Gastroesophageal sphincter (tissue), 4 donors: ENCODE data around the gene GRID1. TPM values are rescaled to one million over a fixed set of nuclear protein-coding genes. Genes with fewer than 3 reads are reported as not detected.

Experiments used
- ATAC-seq: fragments of 150-250 bp; one replicate; pipeline ENCODE4 v1.9.1; 2016; ENCODE audit warnings: mild to moderate bottlenecking, moderate library complexity
- H3K27ac ChIP-seq, 4 donors: fragments of 200-600 bp; sonication (generic) in 3 of 4; 1 replicate in 3 of 4; 2 replicates in 1 of 4; pipeline ENCODE4 v1.5.1; 2016 to 2019
- H3K27me3 ChIP-seq: fragments of 200-600 bp; sonication (generic); one replicate; pipeline ENCODE4 v1.5.1; 2019
- H3K36me3 ChIP-seq, 2 donors: fragments of 200-600 bp; sonication (generic); one replicate each; pipeline ENCODE4 v1.5.1; 2019; ENCODE audit warnings: control low read depth in 1 of 2
- H3K4me1 ChIP-seq, 3 donors: fragments of 200-600 bp; sonication (generic); 1 replicate in 2 of 3; 2 replicates in 1 of 3; pipeline ENCODE4 v1.5.1; 2016 to 2019; ENCODE audit warnings: control low read depth in 2 of 3
- H3K4me3 ChIP-seq, 2 donors: fragments of 200-600 bp; sonication (generic); one replicate each; pipeline ENCODE4 v1.5.1; 2019; ENCODE audit warnings: mild to moderate bottlenecking in 1 of 2, moderate library complexity in 1 of 2
- H3K9me3 ChIP-seq, 3 donors: fragments of 200-600 bp; sonication (generic); one replicate each; pipeline ENCODE4 v1.5.1; 2017 to 2019; ENCODE audit warnings: control low read depth in 2 of 3
- EP300 ChIP-seq: sonication (generic); formaldehyde crosslinking; IDR thresholded peaks from one replicate; pipeline ENCODE4 v1.6.1; 2017; ENCODE audit warnings: antibody characterized with exemption, mild to moderate bottlenecking
- POLR2A ChIP-seq, 2 donors: fragments of 450-650 bp; IDR thresholded peaks; one replicate each; pipeline ENCODE4 v1.6.1; 2017; ENCODE audit warnings: antibody characterized with exemption in 2 of 2, mild to moderate bottlenecking in 2 of 2, moderate library complexity in 1 of 2
- POLR2AphosphoS5 ChIP-seq: sonication (generic); formaldehyde crosslinking; IDR thresholded peaks from one replicate; pipeline ENCODE4 v1.6.1; 2017; ENCODE audit warnings: antibody characterized with exemption
- WGBS, 2 donors: methylation state at CpG; one replicate each; pipeline ENCODE4 v1.1.5; 2018; ENCODE audit warnings: low coverage in 1 of 2; 5-methylcytosine and 5-hydroxymethylcytosine counted together
- total RNA-seq, 4 donors: library from RNA; depleted of rRNA; stranded (reverse); fragments of >200 nt; gene quantifications; one replicate each; pipeline ENCODE4 v1.1.0, GENCODE V29; 2016
- TF ChIP-seq, protein P1 (sequence below), 4 experiments: fragments of 200-600 bp in 2 of 4; fragments of 450-650 bp in 2 of 4; sonication (generic) in 1 of 4; IDR thresholded peaks; one replicate each; pipeline ENCODE4 v1.5.1; 2017 to 2019; ENCODE audit warnings: antibody characterized with exemption in 4 of 4, mild to moderate bottlenecking in 2 of 4, moderate library complexity in 2 of 4

Gene GRID1
- total RNA-seq, 4 donors from 2014 or later, result 1.2 to 2.7 (median 1.7) TPM

DNA sequence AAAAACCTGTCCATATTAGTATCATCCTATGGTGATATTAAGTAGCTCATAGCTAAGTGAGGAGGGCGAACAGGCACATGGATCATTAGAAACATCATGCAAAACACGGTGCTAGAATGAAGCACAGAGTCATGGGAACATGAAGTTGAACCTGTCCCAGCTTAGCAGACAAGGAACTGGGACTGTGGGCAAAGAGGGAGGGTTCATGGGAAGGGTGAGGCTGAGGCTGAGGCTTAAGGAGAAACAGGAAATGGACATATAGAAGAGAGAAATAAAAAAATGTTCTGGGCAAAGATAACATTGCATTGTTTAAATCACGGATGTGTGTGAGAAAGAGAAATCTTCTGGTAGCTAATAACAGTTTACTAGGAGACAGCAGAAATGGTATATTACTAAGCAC is 708.1 kb downstream of the GRID1 start:
- no peak for ATAC-seq
- TF ChIP-seq, protein P1, sequence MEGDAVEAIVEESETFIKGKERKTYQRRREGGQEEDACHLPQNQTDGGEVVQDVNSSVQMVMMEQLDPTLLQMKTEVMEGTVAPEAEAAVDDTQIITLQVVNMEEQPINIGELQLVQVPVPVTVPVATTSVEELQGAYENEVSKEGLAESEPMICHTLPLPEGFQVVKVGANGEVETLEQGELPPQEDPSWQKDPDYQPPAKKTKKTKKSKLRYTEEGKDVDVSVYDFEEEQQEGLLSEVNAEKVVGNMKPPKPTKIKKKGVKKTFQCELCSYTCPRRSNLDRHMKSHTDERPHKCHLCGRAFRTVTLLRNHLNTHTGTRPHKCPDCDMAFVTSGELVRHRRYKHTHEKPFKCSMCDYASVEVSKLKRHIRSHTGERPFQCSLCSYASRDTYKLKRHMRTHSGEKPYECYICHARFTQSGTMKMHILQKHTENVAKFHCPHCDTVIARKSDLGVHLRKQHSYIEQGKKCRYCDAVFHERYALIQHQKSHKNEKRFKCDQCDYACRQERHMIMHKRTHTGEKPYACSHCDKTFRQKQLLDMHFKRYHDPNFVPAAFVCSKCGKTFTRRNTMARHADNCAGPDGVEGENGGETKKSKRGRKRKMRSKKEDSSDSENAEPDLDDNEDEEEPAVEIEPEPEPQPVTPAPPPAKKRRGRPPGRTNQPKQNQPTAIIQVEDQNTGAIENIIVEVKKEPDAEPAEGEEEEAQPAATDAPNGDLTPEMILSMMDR (IDR thresholded peaks at IDR 0.05), result no peak
- no peak for TF ChIP-seq POLR2A (IDR thresholded peaks at IDR 0.05)
- TF ChIP-seq POLR2AphosphoS5, result no peak
- TF ChIP-seq EP300, result no peak
- Histone ChIP-seq H3K4me1 (no peaks in the 10 kb centered on the region), H3K27me3 (no peaks in the 10 kb centered on the region), H3K27ac (no peak overlapping the region), H3K9me3 (no peaks in the 10 kb centered on the region), H3K4me3 (no peak overlapping the region), H3K36me3 (no peaks in the 10 kb centered on the region)
- WGBS, 2 donors, result 54 to 59% methylated on average over 3 of the region's 3 CpGs

DNA sequence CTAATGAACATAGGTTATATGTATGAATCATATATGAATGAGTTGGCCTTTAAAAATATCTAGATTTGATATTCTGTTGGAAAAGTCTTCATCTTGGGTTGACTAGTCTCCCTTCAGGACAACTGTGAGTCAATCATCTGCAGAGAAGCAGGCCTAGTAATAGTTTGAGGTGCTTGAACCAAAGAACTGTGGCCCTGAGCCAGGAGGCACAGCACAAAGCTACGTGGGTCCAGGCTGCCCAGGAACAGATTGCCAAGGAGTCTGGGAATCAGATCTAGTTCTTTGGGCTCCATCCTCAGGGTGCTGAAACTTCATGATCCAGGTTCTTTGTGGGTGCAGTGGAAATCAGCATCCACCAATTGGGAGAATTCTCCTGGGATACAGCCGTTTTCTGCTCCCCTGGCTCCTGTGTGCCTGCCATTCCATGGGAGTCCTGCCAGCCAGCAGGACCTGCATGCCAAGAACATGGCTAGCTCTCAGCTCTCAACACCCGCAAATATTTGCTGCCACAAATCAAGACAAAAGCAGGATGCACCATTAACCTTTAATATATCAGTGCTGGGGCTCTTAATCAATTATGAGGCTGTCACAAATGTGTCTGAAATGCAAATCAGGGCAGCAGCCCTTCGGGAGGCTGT is 709.0 kb downstream of the GRID1 start:
- Histone ChIP-seq H3K27ac (no peak overlapping the region), H3K4me1 (no peaks in the 10 kb centered on the region), H3K4me3 (no peak overlapping the region), H3K9me3 (no peaks in the 10 kb centered on the region), H3K27me3 (no peaks in the 10 kb centered on the region), H3K36me3 (no peaks in the 10 kb centered on the region)
- no peak for ATAC-seq
- 40 to 55% methylated on average over 2 to 4 of the region's 4 CpGs for WGBS, 2 donors
- TF ChIP-seq EP300 (no peak), POLR2AphosphoS5 (no peak)
- TF ChIP-seq, protein P1 (IDR thresholded peaks at IDR 0.05), result no peak

DNA sequence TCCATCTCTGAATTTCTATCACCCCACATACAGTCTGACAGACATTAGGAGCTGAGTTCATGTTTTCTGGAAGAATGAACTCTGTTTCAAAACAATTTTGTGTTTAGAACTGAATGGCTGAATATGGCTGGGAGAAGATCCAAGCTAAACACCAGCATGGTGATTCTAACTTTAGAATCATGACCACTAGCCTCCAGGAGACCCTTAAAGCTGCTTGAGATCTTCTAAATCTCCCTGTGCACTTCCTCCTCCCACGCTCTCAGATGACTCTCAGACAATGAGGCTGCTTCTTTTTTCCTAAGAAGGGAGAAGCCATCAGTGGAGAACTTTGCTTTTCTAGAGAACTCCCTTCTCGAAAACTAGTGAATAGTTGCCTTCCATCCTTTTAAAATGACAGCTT is 711.2 kb downstream of the GRID1 start:
- no peak overlapping the region for H3K27ac ChIP-seq
- ATAC-seq, result no peak

DNA sequence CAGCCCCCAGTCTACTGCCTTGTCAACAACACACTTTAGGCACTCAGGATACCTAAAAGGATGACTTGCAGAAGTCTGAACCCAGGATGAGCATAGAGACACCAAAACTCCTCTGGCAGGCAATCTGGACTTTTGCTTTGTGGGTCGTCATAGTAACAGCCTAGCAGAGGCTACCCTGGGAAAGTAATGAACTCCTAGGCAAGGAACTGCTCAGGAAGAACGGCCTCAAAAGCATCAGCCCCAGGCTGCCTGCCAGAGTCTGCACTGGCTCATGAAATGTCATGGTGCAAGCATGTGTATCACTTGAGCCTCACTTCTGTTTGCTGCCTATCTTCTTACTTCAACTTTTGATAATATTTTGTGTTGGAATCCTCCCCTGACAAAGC is 715.1 kb downstream of the GRID1 start:
- ATAC-seq, result no peak
- no peak overlapping the region for H3K27ac ChIP-seq
- WGBS, 2 donors, result 13% methylated on average over 1 of the region's 2 CpGs; no CpG with 5 or more reads in 1 of the 2 donors
- no peaks in the 10 kb centered on the region for H3K4me1 ChIP-seq
- H3K9me3 ChIP-seq, result no peaks in the 10 kb centered on the region
- no peaks in the 10 kb centered on the region for H3K27me3 ChIP-seq
- H3K36me3 ChIP-seq, result no peaks in the 10 kb centered on the region
- no peak overlapping the region for H3K4me3 ChIP-seq
- TF ChIP-seq, protein P1 (IDR thresholded peaks at IDR 0.05), result no peak
- TF ChIP-seq POLR2A (IDR thresholded peaks at IDR 0.05) (no peak), POLR2AphosphoS5 (no peak), EP300 (no peak)

More for the DNA sequence above, 711.2 kb downstream of the GRID1 start:
- Histone ChIP-seq H3K9me3 (no peaks in the 10 kb centered on the region), H3K4me3 (no peak overlapping the region), H3K36me3 (no peaks in the 10 kb centered on the region), H3K27me3 (no peaks in the 10 kb centered on the region), H3K4me1 (no peaks in the 10 kb centered on the region)
- 55 to 60% methylated on average over 2 of the region's 2 CpGs for WGBS, 2 donors
- TF ChIP-seq POLR2A (IDR thresholded peaks at IDR 0.05) (no peak), POLR2AphosphoS5 (no peak), EP300 (no peak)

DNA sequence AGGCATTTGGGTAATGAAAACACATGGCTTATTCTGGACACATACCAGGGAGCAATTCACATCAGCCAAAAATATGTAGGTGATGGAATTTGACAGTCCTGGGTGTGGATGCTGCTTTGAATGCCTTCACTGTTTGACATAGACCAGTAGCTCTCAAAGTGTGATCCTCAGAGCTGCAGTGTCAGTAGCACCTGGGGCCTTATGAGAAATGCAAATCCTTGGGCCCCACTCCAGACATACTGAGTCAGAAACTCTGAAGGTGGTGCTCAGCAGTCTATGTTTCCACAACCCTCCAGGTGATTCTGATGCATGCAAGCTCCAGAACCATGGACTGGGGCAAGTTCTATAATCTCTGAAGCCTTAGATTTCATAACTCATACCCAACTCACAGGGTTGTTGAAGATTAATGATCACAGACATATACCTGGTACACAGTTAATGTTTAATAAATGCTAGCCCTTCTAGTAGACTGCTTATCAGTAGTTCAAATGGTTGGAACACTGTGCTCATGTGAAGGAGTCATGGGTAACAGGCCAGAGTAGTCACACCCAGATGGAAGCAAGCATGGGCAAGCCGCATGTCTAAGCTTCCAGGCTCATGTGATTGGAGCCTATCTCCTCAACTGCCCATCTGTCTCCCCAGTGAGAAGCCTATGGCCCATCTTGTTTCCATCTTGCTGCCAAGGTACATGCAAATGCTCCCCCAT is 715.7 kb downstream of the GRID1 start:
- ATAC-seq, result no peak
- Histone ChIP-seq H3K27me3 (no peaks in the 10 kb centered on the region), H3K36me3 (no peaks in the 10 kb centered on the region), H3K9me3 (no peaks in the 10 kb centered on the region), H3K4me1 (no peaks in the 10 kb centered on the region), H3K4me3 (no peak overlapping the region), H3K27ac (no peak overlapping the region)
- 100% methylated on average over 1 of the region's 1 CpG; no CpG with 5 or more reads in 1 of the 2 donors for WGBS, 2 donors
- TF ChIP-seq, protein P1 (IDR thresholded peaks at IDR 0.05), result no peak
- TF ChIP-seq POLR2A (IDR thresholded peaks at IDR 0.05), result no peak
- no peak for TF ChIP-seq EP300
- TF ChIP-seq POLR2AphosphoS5, result no peak
